GM12878 (cell line): ENCODE measurements around the gene TAX1BP3. TPM values are rescaled to one million over a fixed set of nuclear protein-coding genes. Genes with fewer than 3 reads are reported as not detected.

ENCODE experiments used
- BACH1 ChIP-seq: fragments of 450-650 bp; IDR thresholded peaks from 2 replicates; pipeline ENCODE4 v1.6.1; 2017; ENCODE audit warnings: mild to moderate bottlenecking, borderline replicate concordance
- BCL11A ChIP-seq: IDR thresholded peaks from 2 replicates; pipeline ENCODE4 v1.6.1; 2011; ENCODE audit warnings: low read depth, low read length
- CBX3 ChIP-seq: fragments of 200-600 bp; sonication (generic); IDR thresholded peaks from 2 replicates; pipeline ENCODE4 v1.6.1; 2016; ENCODE audit warnings: low read depth, borderline replicate concordance
- GABPA ChIP-seq: IDR thresholded peaks from 2 replicates; pipeline ENCODE4 v1.6.1; 2014; ENCODE audit warnings: antibody characterized with exemption, low read depth, mild to moderate bottlenecking, inconsistent platforms
- GATAD2B ChIP-seq: fragments of 450-650 bp; conservative IDR thresholded peaks from 2 replicates; pipeline ENCODE4 v1.6.1; 2017; ENCODE audit warnings: low read depth, mild to moderate bottlenecking, moderate library complexity
- KLF5 ChIP-seq: fragments of 450-650 bp; IDR thresholded peaks from 2 replicates; pipeline ENCODE4 v1.6.1; 2014; ENCODE audit warnings: mild to moderate bottlenecking; ENCODE audit not compliant: partially characterized antibody
- MEF2A ChIP-seq: IDR thresholded peaks from 2 replicates; pipeline ENCODE4 v1.6.1; 2011; ENCODE audit warnings: low read depth, mild to moderate bottlenecking, low read length, moderate library complexity; ENCODE audit not compliant: insufficient read depth
- MLLT1 ChIP-seq: fragments of 450-650 bp; IDR thresholded peaks from 2 replicates; pipeline ENCODE4 v1.6.1; 2016; ENCODE audit warnings: mild to moderate bottlenecking
- POLR2AphosphoS2 ChIP-seq: IDR thresholded peaks from 2 replicates; pipeline ENCODE4 v1.6.1; 2011; ENCODE audit warnings: low read depth, mild to moderate bottlenecking, low read length, improper control_type of control experiment, moderate library complexity
- PRDM15 ChIP-seq: fragments of 450-650 bp; formaldehyde crosslinking; IDR thresholded peaks from 2 replicates; pipeline ENCODE4 v1.4.0; 2020; ENCODE audit warnings: mild to moderate bottlenecking, moderate library complexity
- RELA ChIP-seq: fragments of 450-650 bp; IDR thresholded peaks from 2 replicates; pipeline ENCODE4 v1.8.0; 2014; ENCODE audit warnings: borderline replicate concordance; ENCODE audit not compliant: partially characterized antibody
- RELB ChIP-seq: fragments of 450-650 bp; IDR thresholded peaks from 2 replicates; pipeline ENCODE4 v1.6.1; 2017; ENCODE audit warnings: low read depth, mild to moderate bottlenecking, moderate library complexity
- RUNX3 ChIP-seq: IDR thresholded peaks from 2 replicates; pipeline ENCODE4 v1.6.1; 2012; ENCODE audit warnings: low read length, inconsistent platforms
- ZBTB11 ChIP-seq: fragments of 450-650 bp; formaldehyde crosslinking; IDR thresholded peaks from 2 replicates; pipeline ENCODE4 v1.5.0; 2022; ENCODE audit warnings: mild to moderate bottlenecking, missing genetic modification characterization
- ZNF217 ChIP-seq: fragments of 450-650 bp; IDR thresholded peaks from 2 replicates; pipeline ENCODE4 v1.6.1; 2017; ENCODE audit warnings: antibody characterized with exemption, mild to moderate bottlenecking
- ZNF274 ChIP-seq: IDR thresholded peaks from one replicate; pipeline ENCODE4 v1.8.0; 2011; ENCODE audit not compliant: insufficient read length, insufficient read depth
- ZNF384 ChIP-seq: IDR thresholded peaks from 2 replicates; pipeline ENCODE4 v1.6.1; 2012; ENCODE audit warnings: low read depth, mild to moderate bottlenecking, low read length, improper control_type of control experiment, borderline replicate concordance
- polyA plus RNA-seq, 11 experiments: library from polyadenylated mRNA; depleted of rRNA in 4 of 11; unstranded in 6 of 11; stranded (reverse) in 5 of 11; fragments of >200 nt; fragmentation: Nextera tagmentation in 4 of 11; fragmentation: Illumina TruSeq in 1 of 11; extraction: Ambion mirVana in 4 of 11; extraction: Trizol in 1 of 11; gene quantifications; 1 replicate in 1 of 11; 2 replicates in 10 of 11; pipeline versions ENCODE4 v1.2.1 to v1.2.3, GENCODE V29; 2011 to 2016; ENCODE audit warnings: inconsistent platforms in 2 of 11, missing spikeins in 2 of 11, low read depth in 1 of 11
- total RNA-seq, 4 experiments: library from RNA; depleted of rRNA in 3 of 4; stranded (reverse); fragments of >200 nt in 3 of 4; fragmentation: Illumina TruSeq in 1 of 4; extraction: Trizol in 1 of 4; gene quantifications; 2 replicates each; pipeline versions ENCODE4 v1.2.1 to v1.2.3, GENCODE V29; 2013 to 2021
- TF ChIP-seq, protein P1 (sequence below): fragments of 450-650 bp; IDR thresholded peaks from 2 replicates; pipeline ENCODE4 v1.6.1; 2017; ENCODE audit warnings: borderline replicate concordance

Gene TAX1BP3
- total and polyA plus RNA-seq, 10 of the 15 experiments (the other 5 are each of a cell fraction or from before 2014, with no cell fraction given), result 1.00 to 40.4 (median 15.4) TPM

DNA sequence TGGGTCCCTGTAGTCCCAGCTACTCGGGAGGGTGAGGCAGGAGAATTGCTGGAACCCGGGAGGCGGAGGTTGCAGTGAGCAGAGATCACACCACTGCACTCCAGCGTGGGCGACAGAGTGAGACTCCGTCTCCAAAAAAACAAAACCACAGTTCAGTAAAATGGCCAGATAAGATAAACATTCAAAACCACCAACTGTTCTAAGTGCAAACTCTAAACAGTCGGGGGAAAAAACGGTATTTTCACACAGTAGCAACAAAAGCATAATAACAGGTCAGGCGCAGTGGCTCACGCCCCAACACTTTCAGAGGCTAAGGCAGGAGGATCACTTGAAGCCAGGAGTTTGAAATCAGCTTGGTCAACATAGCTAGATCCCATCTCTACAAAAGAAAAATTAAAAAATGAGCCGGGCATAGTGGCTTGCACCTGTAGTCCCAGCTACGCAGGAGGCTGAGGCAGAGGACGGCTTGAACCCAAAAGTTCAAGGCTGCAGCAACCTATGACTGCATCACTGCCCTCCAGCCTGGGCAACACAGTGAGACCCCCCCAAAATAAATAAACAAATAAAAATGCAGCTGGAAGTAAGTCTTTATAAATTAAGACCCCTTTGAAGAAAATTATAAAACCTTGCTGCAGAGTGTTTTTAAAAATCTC is 44.6 kb upstream of the TAX1BP3 start (continued):
- TF ChIP-seq CBX3, result no peak
- TF ChIP-seq KLF5, result no peak
- peak; percentile 28; the same call in 1 of the 2 replicates for TF ChIP-seq ZNF217
- TF ChIP-seq PRDM15 (CRISPR knock-in tag), result no peak
- no peak for TF ChIP-seq BCL11A
- peak; percentile 64; the same call in 1 of the 2 replicates for TF ChIP-seq RELB
- no peak for TF ChIP-seq RELA
- TF ChIP-seq BACH1, result no peak; the same call in 1 of the 2 replicates
- TF ChIP-seq GABPA, result 0 out of 2 replicates have a peak, but pooled peaks have one; percentile 8
- TF ChIP-seq POLR2AphosphoS2, result no peak
- no peak for TF ChIP-seq ZBTB11 (CRISPR knock-in tag)
- no peak for TF ChIP-seq ZNF384
- peak; percentile 84 for TF ChIP-seq RUNX3
- no peak for TF ChIP-seq ZNF274
- 0 out of 2 replicates have a peak, but pooled peaks have one; percentile 27 for TF ChIP-seq GATAD2B
- no peak for TF ChIP-seq MEF2A
- TF ChIP-seq, protein P1, sequence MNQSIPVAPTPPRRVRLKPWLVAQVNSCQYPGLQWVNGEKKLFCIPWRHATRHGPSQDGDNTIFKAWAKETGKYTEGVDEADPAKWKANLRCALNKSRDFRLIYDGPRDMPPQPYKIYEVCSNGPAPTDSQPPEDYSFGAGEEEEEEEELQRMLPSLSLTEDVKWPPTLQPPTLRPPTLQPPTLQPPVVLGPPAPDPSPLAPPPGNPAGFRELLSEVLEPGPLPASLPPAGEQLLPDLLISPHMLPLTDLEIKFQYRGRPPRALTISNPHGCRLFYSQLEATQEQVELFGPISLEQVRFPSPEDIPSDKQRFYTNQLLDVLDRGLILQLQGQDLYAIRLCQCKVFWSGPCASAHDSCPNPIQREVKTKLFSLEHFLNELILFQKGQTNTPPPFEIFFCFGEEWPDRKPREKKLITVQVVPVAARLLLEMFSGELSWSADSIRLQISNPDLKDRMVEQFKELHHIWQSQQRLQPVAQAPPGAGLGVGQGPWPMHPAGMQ, result no peak; the same call in 1 of the 2 replicates
- peak; percentile 47 for TF ChIP-seq MLLT1
